Mucosa of gallbladder (tissue), 1 donor: Measurements from ENCODE around the gene MAPK8IP2. TPM values are rescaled to one million over a fixed set of nuclear protein-coding genes. Genes with fewer than 3 reads are reported as not detected.

Experiments used
- DNase-seq: peaks from one replicate; pipeline ENCODE4 v3.0.0-alpha.2; 2020; ENCODE audit warnings: low spot score
- total RNA-seq: library from RNA; stranded (reverse); gene quantifications from one replicate; pipeline ENCODE4 v1.2.1, GENCODE V29; 2021
- donor health status: DM: no; HTN: no; CAD: no.

MAPK8IP2 gene
- total RNA-seq, 1 donor from 2014 or later, result 0.89 TPM

DNA sequence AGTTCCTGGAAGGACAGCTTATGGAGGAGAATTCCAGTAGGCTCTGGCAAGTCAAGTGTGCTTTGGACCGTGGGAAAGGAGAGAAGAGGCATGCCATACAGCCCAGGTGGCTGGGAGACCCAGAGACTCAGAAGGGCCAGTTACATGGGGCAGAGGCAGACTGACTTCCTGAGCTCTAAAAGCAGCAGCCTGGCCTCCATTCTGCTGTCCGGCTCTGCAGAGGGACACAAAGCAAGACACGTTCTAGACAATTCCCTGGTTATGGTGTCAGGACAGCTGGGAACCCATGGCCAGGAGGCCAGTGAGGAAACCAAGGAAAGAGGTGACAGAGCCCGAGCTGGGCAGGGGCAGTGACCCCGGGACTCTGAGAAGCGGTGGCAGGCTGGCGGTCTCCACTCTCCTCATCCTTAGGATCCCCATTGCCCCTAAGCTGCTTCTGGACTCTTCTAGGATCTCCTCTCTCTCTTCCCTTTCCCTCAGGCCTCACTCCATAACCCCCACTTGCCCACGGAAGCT, 25.1 kb upstream of the MAPK8IP2 start:
- no peak for DNase-seq

DNA sequence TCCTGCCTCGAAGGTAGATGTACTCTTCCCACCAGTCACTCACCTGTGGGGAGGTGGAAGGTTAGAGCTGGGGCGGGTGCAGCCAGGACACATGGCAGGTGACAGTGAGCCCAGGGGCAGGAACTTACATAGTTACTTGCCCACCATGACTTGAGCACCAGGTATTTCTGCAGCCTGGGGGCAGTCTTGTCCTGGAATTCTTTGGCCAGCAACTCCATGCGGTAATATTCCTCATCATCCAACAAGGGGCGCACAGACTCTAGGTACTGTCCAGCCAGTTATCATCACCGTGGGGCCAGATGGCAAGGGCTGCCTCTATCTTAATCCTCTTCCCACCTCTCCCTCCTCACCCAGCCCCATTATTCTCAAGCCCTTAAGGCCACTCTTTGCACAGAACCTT, 24.5 kb upstream of the MAPK8IP2 start:
- DNase-seq, result no peak

DNA sequence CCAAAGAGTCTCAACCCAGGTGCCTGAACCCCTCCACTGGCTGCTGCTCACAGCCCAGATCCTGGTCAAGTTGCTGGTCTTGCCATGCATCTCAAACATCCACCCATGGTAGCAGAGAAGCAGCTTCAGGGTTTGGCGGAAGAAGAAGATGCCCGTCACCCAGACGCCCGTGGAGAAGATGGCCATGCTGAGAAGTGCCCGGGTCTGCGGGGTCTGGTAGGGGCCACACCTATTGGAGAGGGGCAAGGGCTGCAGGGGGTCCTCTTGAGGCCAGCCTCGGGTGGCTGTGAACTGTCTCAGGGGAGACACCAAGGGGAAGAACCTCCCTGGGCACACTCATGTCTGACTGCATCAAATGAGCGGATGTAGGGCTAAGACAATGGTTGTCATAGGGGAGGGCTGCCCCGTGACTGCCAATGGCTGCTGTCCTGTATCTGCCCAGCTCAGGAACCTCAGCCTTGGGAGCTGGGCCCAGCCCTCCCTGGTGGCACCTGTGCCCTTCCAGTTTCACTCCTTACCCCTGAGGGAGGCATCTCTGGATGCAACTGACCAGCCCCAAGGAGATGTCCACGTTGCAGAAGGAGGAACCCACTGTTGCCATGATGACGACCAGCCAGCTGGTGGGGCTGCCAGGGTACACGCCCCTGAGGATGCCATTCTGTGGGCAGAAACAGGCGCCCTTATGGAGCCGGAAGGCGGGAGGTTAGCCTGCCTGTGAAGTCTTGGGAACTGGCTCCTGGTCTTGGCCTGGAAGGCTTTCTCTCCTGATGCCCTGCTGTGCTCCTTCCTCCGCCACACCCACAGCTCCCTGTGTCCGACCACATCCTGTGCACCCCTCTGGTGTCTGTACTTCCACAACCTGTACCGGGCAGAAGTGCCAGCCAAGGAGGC, 23.5 kb upstream of the MAPK8IP2 start:
- DNase-seq, result no peak

DNA sequence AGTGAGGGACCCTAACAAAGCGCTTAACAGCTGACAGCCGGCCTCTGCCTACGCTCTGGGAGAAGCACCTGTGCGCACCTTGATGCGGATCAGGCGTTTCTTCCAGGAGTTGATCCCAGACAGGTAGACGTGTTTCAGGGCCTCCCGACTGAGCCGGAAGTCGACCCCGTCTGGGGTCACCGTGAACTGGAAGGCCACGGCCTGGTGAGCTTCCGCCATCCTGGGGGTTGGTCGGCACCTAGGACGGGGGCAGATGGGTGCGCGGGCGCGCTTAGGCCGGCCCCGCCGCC, 23.0 kb upstream of the MAPK8IP2 start:
- DNase-seq, result no peak

DNA sequence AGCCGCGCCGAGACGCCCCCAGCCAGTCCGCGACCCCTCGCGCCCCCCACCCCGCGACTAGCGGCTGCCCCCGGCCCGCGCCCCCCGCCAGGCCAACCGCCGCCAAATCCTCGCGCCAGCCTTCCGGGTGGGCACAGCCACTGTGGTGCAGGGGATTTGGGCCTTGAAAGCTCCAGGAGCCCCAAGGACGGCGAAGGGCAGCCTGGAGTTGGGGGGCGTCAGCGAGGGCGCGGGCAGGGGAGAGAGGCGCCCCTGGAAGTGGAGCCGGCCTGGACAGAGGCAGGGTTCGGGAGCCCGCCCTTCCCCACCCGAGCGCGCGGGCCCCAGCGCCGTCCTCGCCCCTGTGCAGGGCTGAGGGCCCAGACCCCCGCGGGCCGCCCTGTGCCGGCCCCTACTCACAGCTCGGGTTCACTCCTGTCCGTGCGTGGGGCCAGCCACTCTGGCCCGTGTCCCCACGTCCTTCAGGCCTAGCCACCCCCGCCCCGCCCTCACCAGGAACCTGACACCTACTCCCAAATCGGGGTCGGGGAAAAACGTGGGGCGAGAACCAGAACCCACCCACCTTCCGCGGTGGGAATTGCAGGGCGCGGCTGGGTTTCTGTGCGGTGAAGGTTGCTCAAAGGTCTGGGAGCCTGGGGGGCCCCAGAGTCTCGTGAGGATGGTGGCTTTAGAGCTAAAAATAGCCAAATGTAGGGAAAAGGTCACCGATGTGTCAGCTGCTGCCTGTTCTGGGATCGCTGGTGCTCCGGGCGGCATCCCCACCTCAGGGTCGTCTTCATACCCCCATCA, 22.4 kb upstream of the MAPK8IP2 start, which contains the start of gene CPT1B:
TSS of gene CPT1B (minus strand) at position 441 of the 789 bp plus-strand sequence. CDS start 512 bp downstream, outside the sequence.
- no peak for DNase-seq

DNA sequence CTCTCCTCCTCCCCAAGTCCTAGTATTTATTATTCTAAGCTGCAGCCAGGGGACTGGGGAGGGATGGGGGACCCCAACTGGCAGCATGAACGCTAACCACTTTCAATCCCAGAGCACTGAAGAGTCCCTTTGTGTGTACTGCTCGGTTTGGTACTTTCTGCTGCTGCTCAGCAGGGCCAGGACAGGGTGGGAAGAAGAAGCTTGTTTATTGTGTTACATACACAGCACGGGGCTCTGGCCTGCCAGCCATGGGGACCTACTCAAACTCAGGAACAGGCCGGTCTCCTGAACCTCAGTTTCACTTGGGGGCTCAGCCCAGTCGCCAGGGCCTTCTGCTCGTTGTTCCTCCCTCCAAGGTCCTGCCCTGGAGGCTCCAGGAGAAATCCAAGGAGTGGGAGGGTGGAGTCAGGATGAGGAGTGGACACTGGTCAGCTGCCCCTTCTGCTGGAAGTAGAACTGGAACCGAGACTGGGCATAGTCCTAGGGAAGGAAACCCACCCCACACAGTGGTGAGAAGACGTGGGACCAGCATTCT, 21.8 kb upstream of the MAPK8IP2 start:
- DNase-seq, result no peak

GRCh38 chr22:50579752-50580151, 20.8 kb upstream of the MAPK8IP2 start:
- no peak for DNase-seq

GRCh38 chr22:50581031-50581949, 19.3 kb upstream of the MAPK8IP2 start:
- DNase-seq, result no peak

- DNase-seq, result no peak
These were observed 18.6 kb upstream of the MAPK8IP2 start for GRCh38 chr22:50581950-50582492.

- peak; percentile 99 for DNase-seq
These were observed 17.9 kb upstream of the MAPK8IP2 start, which contains the start of gene CHKB for GRCh38 chr22:50582493-50583293. Gene CHKB, minus strand, starts transcription at chr22:50582849. Its CDS starts 68 bp downstream, at chr22:50582781.

GRCh38 chr22:50583294-50583861, 17.2 kb upstream of the MAPK8IP2 start:
- no peak for DNase-seq

DNA sequence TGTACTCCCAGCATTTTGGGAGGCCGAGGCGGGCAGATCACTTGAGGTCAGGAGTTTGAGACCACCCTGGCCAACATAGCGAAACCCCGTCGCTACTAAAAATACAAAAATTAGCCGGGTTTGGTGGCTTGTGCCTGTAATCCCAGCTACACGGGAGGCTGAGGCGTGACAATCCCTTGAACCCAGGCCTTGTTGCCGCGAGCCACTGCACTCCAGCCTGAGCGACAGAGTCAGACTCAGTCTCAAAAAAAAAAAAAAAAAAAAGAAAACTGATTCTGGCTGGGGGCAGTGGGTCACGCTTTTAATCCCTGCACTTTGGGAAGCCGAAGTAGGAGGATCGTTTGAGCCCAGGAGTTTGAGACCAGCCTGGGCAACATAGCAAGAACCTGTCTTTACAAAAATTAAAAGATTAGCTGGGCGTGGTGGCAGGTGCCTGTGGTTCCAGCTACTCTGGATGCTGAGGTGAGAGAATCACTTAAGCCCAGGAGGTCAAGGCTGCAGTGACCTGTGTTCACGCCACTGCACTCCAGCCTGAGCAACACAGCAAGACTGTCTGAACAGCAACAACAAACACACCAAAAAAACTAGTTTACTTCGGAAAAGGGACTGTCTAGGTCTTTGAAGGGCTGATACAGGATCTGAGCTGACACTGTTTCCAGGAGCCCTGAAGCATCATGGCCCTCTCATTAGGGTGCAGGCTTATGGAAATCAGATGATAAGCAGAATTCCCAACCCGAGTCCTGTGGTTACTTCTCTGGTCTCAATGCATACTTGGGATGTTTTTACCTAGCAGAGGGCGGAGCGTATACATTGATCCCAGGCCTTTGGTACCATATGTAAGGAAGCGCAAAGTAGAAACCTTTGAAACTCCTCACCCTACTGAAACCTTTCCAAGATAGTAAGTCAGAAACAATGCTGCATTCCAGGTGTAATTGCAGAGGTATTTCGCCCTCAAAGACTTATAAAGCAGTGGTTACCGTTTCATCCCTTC, 16.2 kb upstream of the MAPK8IP2 start:
- no peak for DNase-seq

DNA sequence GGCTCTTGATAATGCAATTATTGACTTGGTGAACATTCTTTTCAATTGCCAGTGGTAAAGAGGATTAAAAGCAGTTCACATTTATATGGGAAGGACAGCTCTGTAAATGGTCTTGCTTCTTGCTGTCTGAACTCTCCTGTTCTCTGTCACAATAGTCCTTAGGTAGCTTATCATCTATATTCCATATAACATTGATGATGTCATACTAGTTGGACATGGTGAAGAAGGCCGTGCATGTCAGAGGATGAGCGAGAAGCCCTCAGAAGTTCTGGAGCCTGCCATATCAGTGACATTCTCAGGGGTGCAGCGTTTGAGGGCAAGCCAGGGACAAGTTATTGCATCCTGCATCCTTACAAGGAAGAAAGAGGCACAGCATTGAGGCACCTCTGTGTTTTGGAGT, 15.4 kb upstream of the MAPK8IP2 start:
- no peak for DNase-seq

DNA sequence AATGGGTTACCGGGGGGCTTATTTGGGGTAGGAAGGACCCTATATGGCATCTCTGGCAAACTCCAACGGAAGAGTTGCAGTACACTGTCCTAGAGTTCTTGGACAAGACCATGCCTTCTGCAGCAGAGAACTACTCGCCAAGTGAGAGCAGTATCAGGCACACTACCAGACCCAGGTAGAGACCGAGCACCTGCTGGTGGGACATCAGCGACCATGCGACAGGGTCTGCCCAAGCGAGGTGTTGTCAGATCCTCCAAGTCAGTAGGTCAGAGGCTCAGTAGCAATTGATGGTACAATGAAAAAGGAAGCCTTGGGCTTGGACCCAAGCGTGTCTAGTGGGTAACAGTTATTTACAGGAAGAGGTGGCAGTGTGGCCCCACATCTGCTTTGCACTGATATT, 14.8 kb upstream of the MAPK8IP2 start:
- DNase-seq, result no peak

DNA sequence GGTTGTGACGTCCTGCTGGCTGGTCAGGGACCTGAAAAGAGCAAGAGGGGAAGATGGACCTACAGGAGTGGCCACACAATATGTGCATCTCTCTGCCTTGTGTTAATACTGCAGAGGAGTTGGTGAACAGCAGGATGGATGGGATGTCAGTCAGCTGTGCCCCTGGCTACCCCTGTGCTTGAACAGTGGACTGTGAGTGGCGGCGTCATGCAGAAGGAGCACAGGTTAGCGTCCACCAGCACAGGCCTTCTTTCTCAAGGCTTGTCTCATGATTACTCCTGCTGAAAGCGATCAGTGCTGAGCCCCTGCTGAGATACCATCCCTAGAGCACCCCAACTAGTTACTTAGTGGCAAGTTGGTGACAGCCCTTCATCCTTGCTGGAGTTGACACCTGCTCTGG, 14.2 kb upstream of the MAPK8IP2 start:
- DNase-seq, result no peak

- no peak for DNase-seq
These were observed 13.2 kb upstream of the MAPK8IP2 start for GRCh38 chr22:50587407-50587806.

GRCh38 chr22:50595189-50595588, 5.4 kb upstream of the MAPK8IP2 start:
- no peak for DNase-seq

GRCh38 chr22:50597097-50597496, 3.5 kb upstream of the MAPK8IP2 start:
- DNase-seq, result no peak
